Measurements from ENCODE around the gene ZNF319.
"Not testable (repeated sequence)": the region's sequence is repeated elsewhere in the genome, so short reads cannot be mapped to it uniquely, and the experiment has no call there.

ZNF319 gene

DNA sequence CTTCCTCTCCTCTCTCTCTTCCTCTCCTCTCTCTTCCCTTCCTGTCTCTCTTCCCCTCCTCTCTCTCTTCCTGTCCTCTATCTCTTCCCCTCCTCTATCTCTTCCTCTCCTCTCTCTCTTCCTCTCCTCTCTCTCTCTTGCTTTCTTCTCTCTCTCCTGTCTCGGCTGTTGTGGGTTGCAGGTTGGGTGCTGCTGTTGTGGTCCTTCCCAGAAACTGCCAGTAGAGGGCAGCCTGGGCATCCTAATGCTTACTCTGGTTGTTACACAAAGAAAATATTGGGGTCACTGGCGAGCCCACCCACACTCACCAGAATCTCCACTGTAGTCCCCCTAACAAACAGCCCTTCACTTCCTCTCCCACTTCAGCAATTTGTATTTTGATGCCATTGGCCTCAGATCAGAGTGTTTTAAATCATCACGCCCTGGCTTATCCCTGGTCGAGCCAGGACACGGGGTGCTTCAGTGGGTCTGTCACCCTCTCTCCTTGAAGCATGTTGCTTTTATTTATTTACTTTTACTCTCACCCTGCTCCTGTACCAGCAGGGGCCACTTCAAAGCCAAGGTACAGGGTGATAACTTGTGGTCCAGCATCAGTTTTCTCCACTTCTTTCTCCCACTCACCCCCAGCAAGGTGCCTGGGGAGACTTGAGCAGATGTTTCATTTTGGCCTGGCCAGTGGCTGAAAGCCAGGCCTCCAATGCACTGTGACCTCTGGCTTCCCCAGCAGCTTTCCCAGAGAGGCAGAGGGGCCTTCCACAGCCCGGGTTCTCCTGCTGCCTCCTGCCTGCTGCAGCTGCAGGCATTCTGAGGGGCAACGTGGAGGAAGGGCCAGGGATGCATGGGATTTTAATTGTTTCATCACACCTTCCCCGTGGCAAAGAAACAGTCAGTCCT lies 20.4 kb upstream of the ZNF319 start:
- peak; percentile 27 for DNase-seq

GRCh38 chr16:58019866-58020538 lies 19.5 kb upstream of the ZNF319 start:
- DNase-seq: no peak

- no peak for DNase-seq
Measured at GRCh38 chr16:58018803-58019202, 18.3 kb upstream of the ZNF319 start.

DNA sequence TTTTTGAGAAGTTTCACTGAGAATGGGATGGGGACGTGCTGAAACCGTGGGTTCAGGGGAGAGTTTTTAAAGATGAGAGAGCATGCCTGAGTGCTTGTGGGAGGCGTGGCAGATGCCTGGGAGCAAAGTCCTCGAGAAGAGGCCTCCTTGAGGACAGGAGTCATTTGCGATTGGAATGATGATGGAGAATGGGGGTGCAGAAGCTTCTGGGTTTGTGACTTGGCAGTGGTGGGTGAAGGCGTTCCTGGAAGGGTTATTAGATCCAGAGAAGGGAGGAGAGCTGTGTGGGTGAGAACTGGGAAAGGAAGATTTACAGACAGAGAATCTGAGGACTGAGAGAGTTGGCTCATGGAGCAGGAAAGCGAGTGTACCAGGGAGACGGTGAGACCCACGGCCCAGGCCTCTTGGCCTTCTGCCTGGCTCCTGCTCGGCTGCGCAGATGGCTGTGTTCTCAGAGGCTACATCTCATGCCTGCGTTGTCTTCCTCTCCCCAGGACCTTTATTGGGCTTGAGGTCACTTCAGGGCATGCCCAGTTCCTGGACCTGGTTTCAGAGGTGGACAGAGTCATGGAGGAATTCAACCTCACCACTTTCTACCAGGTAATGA lies 16.5 kb upstream of the ZNF319 start:
- DNase-seq: no peak

- no peak for DNase-seq
Measured at GRCh38 chr16:58013201-58013956, 12.9 kb upstream of the ZNF319 start.

- no peak for DNase-seq
Measured at GRCh38 chr16:58012481-58012880, 12.0 kb upstream of the ZNF319 start.

DNA sequence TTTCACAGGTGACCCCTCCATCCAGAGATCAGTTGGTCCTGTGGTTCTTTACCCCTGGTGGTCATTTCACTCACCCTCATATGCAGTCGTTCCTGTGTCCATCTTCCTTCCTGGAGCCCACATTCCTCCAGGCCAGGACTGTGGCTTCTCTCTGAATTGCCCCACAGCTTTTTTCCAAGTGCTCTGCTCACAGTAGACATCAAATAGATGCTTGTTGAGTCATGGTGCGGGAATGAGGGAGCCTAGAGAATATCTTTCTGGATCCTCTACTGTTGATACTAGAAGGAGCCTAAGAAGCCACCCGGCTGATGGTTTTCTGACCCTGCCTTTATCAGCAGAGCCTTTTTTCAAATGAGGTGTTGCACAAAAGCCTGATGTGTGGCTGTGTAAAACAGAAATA lies 11.2 kb upstream of the ZNF319 start:
- no peak for DNase-seq

GRCh38 chr16:58010886-58011285 lies 10.4 kb upstream of the ZNF319 start:
- DNase-seq: no peak

DNA sequence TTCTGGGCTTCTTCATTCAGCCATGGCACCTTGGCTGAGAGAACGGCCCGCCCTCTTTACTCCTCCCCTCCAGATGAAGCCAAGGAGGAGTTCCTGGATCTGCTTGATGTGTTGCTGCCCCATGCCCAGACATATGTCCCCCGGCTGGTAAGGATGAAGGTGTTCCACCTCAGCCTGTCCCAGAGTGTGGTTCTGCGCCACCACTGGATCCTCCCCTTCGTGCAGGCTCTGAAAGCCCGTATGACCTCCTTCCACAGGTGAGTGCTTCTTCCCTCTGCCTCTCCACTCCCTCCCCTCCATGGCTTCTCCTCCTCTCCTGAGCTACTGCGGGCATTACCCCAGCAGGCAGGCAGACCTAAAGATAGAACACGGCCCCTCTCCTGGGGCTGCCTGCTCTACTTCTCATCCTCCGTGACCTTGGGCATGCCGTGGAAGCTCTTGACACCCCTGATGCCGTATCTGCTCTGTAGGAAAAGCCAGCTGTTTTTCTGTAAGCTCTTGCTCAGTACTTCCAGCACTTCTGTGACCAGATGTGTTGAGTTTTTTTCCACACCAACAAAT lies 9.5 kb upstream of the ZNF319 start:
- DNase-seq: no peak

DNA sequence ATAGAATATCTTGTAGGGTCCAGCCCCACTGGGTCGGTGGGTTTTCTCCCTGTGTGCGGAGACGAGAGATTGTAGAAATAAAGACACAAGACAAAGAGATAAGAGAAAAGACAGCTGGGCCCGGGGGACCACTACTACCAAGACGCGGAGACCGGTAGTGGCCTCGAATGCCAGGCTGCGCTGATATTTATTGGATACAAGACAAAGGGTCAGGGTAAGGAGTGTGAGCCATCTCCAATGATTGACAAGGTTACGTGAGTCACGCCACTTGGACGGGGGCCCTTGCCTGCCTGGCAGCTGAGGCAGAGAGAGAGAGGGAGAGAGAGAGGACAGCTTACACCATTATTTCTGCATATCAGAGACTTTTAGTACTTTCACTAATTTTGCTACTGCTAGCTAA lies 4.3 kb upstream of the ZNF319 start:
- not testable (repeated sequence) for DNase-seq

DNA sequence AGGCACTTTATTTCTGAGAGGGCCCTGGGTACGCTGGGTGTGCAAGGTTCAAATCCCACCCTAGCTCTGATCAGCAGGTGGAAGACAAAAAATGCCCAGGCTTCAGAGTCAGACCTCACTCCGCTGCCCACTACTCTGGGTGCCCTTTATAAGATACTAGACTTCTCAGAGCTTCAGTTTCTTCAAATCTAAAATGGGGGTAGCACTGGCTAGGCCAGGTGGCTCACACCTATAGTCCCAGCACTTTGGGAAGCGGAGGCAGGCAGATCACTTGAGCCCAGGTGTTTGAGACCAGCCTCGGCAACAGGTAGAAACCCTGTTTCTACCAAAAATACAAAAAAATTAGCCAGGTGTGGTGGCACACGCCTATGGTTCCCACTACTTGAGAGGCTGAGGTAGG lies 2.5 kb upstream of the ZNF319 start:
- no peak for DNase-seq

GRCh38 chr16:58002416-58002800 lies 1.9 kb upstream of the ZNF319 start:
- DNase-seq: no peak

GRCh38 chr16:58001781-58002415 lies 1.4 kb upstream of the ZNF319 start:
- no peak for DNase-seq

GRCh38 chr16:58000706-58001676 lies 519 bp upstream of the ZNF319 start, which contains the start of gene USB1:
TSS of gene USB1 (plus strand) at chr16:58001407. CDS start at chr16:58001484, 77 bp downstream.
- DNase-seq: peak; percentile 47

DNA sequence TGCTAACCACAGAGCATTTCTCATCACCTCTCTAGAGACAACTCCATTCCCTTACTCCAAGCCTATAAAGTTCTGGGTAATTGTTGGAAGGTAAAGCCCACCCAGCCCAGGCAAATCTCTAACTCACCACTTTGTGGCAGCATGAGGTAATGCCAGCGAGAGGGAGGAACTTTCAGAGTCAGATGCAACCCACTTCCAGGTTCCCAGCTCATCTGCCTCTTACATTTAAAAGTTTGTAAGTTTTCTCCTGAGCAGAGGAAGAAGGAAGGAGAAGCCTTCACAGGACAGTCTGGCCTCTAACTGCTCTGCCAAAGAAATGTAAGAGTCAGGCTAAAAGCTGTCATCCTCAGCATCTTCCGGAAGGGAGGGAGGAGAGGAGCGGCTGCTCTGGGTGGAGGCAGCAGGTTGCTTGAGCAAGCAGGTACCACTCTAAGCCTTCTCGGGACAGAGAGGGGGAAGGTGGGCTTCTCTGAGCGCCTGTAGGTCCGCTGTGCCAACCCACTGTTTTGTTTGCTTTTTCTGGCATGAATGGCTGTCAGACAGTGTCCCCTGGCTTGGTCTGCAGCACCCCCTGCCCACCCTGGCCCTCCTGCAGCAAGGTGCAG lies 1.0 kb downstream of the ZNF319 start:
- no peak for DNase-seq

- no peak for DNase-seq
Measured at GRCh38 chr16:57998992-57999365, 1.5 kb downstream of the ZNF319 start.

- no peak for DNase-seq
Measured at GRCh38 chr16:57998486-57998885, 2.0 kb downstream of the ZNF319 start.

DNA sequence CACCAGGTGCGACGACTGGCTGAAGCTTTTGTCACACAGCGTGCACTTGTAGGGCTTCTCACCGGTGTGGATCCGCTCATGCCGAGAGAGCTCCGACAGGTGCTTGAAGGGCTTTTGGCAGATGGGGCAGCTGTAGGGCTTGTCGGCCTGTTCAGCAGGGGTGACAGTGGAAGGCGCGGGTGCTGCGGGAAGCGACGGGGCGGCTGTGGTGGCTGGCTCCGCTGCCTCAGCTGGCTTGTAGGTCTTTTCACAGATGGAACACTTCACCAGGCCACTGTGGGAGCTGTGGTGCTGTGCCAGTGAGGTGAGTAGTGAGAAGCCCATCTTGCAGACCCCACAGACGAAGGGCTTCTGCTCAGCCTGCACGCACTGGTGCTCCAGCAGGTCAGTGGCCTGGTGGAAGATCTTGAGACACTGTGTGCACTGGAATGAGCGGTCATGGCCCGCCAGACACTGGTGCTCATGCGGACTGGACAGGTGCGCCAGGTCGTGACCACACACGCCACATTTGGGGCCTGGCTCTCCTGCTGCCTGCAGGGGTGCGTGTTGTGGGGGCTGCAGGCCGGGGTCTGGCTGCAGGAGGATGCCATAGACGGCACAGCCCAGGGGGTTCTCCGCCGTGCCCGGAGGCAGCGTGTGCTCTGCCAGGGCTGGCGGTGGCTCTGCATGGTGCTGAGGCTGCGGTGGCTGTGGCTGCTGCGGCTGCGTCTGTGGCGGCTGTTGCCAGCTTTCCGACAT lies 2.8 kb downstream of the ZNF319 start:
- DNase-seq: no peak

- no peak for DNase-seq
Measured at GRCh38 chr16:57997176-57997527, 3.3 kb downstream of the ZNF319 start.
